D721Med (cell line): ENCODE data around the gene CACNA2D2.

Source experiments
- DNase-seq: peaks from one replicate; pipeline ENCODE4 v3.0.0; 2011; ENCODE audit warnings: low spot score; ENCODE audit not compliant: insufficient read length
- FAIRE-seq: peaks from 2 replicates; lab custom pipeline; 2011; peaks lifted over from hg19 to GRCh38; lab: Jason Lieb, UNC
- CTCF ChIP-seq: IDR thresholded peaks from 2 replicates; pipeline ENCODE4 v1.5.1; 2012; ENCODE audit warnings: mild to moderate bottlenecking, control low read depth; ENCODE audit not compliant: insufficient read depth; ENCODE audit errors: missing control alignments

The CACNA2D2 gene

GRCh38 chr3:50418850-50419249, 84.6 kb downstream of the CACNA2D2 start:
- FAIRE-seq (no peak), DNase-seq (no peak)
- no peak for TF ChIP-seq CTCF

GRCh38 chr3:50417637-50418033, 85.8 kb downstream of the CACNA2D2 start:
- no peak for DNase-seq
- no peak for FAIRE-seq
- no peak for TF ChIP-seq CTCF

GRCh38 chr3:50416736-50417636, 86.4 kb downstream of the CACNA2D2 start:
- FAIRE-seq = no peak
- no peak for TF ChIP-seq CTCF
- DNase-seq = no peak

- no peak for TF ChIP-seq CTCF
- FAIRE-seq (no peak), DNase-seq (no peak)
These were observed 87.6 kb downstream of the CACNA2D2 start for GRCh38 chr3:50415816-50416215.

- no peak for FAIRE-seq
- no peak for DNase-seq
- TF ChIP-seq CTCF = no peak
These were observed 88.4 kb downstream of the CACNA2D2 start for GRCh38 chr3:50415061-50415460.

GRCh38 chr3:50414616-50415015, 88.8 kb downstream of the CACNA2D2 start:
- no peak for TF ChIP-seq CTCF
- DNase-seq (no peak), FAIRE-seq (no peak)

- TF ChIP-seq CTCF = no peak
- DNase-seq (no peak), FAIRE-seq (no peak)
These were observed 91.1 kb downstream of the CACNA2D2 start for GRCh38 chr3:50412231-50412754.
